ENCODE data around the gene AMZ1. TPM values are rescaled to one million over a fixed set of nuclear protein-coding genes. Genes with fewer than 3 reads are reported as not detected.

AMZ1 gene, protein sequence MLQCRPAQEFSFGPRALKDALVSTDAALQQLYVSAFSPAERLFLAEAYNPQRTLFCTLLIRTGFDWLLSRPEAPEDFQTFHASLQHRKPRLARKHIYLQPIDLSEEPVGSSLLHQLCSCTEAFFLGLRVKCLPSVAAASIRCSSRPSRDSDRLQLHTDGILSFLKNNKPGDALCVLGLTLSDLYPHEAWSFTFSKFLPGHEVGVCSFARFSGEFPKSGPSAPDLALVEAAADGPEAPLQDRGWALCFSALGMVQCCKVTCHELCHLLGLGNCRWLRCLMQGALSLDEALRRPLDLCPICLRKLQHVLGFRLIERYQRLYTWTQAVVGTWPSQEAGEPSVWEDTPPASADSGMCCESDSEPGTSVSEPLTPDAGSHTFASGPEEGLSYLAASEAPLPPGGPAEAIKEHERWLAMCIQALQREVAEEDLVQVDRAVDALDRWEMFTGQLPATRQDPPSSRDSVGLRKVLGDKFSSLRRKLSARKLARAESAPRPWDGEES
- 0.03 TPM in 1 of 2 replicates, not detected in the other for total RNA-seq (2014; rRNA removed; shearing (Covaris generic); ENCODE audit: low replicate concordance)

DNA sequence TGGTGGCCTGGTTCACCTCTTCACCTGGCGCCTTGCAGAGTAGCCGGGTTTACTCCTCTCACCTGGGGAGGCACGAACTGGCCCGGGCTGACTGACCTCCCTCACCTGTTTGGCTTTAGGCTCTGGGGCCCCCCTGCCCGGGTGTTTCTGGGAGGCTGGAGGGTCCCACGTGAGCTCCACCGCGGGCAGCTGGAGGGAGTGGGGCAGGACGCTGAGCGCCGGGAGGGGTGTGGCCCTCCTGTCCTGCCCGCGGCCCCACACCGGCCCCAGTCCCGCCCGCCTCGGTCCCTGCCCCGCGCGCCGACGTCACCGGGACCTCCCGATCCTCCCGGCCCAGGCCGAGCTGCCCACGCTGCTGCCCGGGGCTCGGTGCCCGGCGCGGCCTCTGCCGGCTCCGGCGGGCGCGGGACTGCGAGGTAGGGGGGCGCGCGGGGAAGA lies at the start of gene AMZ1:
AMZ1 (plus strand) TSS at position 322 of the 438 bp plus-strand sequence. CDS start 12,250 bp downstream, outside the sequence.
- Histone ChIP-seq H3K9me3 (no peaks in the 10 kb centered on the region), H3K27me3 (peaks cover 7% of the 10 kb centered on the region), H3K4me3 (peak within 1 kb of the TSS; percentile 22; the same call in 1 of the 2 replicates), H3K36me3 (no peaks in the 10 kb centered on the region)
- DNase-seq = peak; percentile 34

DNA sequence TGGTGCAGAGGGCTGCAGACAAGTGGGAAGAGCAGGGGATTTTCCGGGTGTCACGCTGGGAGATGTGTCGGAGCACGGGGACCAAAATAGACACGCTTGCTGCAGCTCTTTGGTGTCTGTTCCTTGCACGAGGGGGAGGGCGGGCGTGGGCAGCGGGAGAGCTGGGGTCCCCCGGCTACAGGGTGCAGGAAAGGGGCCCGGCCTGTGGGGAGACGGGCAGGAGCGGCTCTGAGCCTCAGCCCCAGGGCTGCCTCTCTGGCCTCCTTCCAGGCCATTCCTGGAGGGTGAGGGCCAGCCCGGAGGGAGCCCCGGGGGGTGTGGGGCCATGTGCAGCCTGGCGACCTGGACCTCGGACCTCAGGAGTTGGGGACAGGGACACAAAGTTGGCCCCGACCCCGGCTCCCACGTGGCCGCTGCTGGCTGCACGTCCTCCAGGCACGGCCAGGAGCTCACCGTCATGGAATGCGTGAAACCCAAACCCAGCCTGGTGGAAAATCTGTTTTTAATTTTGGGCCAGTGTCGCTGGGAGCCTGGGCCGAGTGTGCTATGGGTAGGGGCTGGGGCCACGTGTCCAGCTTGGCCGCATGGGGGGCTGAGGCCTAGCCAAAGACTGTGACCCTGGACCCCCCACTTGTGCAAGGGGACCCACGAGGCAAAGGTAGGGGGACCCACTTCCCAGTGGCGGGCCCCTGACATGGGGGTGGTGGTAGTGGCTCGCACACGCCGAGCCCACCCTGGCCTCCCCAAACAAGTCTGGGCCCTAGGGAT lies 49.6 kb upstream of the AMZ1 start:
- H3K36me3 ChIP-seq = peaks cover 13% of the 10 kb centered on the region
- no peak overlapping the region for H3K4me3 ChIP-seq
- no peaks in the 10 kb centered on the region for H3K9me3 ChIP-seq
- DNase-seq = peak; percentile 57
- H3K27me3 ChIP-seq = no peaks in the 10 kb centered on the region

DNA sequence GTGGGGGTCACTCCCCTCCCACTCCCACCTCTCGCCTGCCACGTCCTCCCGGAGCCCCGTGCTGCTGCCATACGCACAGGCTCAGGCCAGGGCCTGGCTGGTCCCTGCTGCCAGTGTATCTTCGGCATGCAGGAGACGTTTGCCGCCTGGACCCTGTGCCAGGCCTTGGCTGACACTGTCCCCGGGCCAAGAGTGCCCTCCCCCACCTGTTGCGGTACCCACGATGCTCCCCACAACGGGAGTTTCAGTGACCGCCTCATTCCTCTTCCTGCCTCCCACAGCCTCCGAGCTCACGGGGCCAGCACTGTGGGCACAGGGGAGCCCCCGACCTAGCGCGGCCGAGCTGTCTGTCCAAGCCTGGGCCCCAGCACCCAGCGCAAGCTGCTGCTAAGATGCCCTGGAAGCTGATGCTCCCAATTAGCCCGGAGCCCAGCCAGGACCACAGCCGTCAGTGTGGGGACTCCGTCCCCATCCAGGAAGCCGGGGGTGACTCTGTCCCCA lies 48.8 kb upstream of the AMZ1 start:
- no peak for DNase-seq

DNA sequence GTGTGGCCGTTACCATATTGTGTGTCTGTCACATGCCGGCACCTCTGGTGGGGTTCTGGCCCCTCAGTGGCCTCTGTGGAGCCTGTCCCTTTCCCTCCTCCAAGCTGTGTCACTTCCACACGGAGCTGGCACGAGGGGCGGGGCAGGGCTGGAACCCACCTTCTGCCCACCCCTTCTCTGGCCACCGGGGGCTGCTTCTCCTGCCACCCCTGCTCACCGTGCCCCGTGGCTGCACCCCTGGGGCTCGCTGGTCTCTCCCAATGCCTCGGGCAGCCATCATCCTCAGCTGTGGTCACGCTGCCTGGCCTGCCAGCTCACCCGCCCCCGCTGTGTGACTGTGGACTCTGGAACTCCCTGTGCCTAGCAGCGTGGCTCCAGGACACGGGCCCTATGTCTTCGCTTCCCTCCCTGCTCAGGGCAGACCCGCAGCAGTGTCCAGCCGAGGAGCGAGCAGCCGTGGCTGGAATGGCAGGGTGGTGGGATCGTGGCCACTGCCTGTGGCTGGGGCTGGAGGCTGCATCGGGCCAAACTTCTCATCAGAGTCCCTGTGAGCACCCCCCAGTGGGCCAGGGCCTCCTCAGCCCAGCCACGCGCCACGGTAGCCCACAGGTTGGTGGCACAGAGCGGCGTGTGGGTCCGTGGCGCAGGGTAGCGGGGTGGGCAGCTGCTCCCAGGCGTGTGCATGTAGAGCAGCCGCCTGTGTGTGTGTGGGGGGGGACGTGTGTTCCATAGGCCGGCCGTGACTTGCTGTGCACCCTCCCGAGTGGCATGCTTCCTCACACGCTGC lies 48.1 kb upstream of the AMZ1 start:
- no peak overlapping the region for H3K4me3 ChIP-seq
- H3K9me3 ChIP-seq = no peaks in the 10 kb centered on the region
- no peaks in the 10 kb centered on the region for H3K27me3 ChIP-seq
- peaks cover 11% of the 10 kb centered on the region for H3K36me3 ChIP-seq
- DNase-seq = no peak

More for the DNA sequence above, 48.8 kb upstream of the AMZ1 start:
- Histone ChIP-seq H3K9me3 (no peaks in the 10 kb centered on the region), H3K27me3 (no peaks in the 10 kb centered on the region), H3K4me3 (no peak overlapping the region), H3K36me3 (peaks cover 13% of the 10 kb centered on the region)

DNA sequence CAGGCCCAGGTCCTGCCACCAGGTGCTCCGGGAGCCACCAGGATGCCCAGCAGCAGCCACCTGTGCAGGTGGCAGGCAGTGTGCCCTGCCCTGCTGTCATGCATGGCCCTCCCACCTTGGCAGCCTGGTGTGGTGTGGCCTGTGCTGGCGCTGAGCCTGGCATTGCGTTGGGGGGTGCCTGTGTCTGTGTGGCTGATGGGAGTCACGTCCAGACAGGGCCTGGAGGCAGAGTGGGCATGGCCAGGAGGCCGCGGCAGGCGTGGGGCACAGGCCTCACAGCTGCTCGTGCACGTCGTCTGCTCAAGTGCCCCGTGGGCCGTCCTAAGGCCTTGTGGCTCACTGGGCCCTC lies 47.5 kb upstream of the AMZ1 start:
- Histone ChIP-seq H3K4me3 (no peak overlapping the region), H3K36me3 (peaks cover 8% of the 10 kb centered on the region), H3K27me3 (no peaks in the 10 kb centered on the region), H3K9me3 (no peaks in the 10 kb centered on the region)
- no peak for DNase-seq

DNA sequence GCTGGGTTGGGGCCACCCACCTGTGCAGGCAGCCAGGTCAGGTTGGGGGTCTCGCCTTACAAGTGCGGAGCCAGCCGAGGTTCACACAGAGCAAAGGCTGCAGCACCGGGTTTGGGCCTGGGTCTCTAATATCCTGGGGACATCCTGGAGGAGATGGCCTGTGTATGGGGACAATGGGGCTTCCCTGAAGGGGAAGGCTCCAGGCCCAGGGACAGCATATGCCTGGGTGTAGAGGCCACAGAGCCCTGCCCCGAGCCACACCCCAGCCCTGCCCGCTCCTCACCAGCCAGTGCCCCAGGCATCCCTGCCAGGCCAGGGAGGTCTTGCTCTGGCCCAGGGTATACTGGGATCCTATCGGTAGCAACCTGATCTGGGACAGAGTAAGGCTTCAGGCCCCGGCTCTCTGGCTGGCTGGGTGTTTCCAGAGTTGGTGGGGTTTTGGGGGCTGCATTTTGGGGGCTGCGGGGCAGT lies 47.1 kb upstream of the AMZ1 start:
- H3K27me3 ChIP-seq = no peaks in the 10 kb centered on the region
- peak; percentile 64 for DNase-seq
- 0 out of 2 replicates have a peak overlapping the region, but pooled peaks have one; percentile 3 for H3K4me3 ChIP-seq
- no peaks in the 10 kb centered on the region for H3K9me3 ChIP-seq
- H3K36me3 ChIP-seq = peaks cover 4% of the 10 kb centered on the region

DNA sequence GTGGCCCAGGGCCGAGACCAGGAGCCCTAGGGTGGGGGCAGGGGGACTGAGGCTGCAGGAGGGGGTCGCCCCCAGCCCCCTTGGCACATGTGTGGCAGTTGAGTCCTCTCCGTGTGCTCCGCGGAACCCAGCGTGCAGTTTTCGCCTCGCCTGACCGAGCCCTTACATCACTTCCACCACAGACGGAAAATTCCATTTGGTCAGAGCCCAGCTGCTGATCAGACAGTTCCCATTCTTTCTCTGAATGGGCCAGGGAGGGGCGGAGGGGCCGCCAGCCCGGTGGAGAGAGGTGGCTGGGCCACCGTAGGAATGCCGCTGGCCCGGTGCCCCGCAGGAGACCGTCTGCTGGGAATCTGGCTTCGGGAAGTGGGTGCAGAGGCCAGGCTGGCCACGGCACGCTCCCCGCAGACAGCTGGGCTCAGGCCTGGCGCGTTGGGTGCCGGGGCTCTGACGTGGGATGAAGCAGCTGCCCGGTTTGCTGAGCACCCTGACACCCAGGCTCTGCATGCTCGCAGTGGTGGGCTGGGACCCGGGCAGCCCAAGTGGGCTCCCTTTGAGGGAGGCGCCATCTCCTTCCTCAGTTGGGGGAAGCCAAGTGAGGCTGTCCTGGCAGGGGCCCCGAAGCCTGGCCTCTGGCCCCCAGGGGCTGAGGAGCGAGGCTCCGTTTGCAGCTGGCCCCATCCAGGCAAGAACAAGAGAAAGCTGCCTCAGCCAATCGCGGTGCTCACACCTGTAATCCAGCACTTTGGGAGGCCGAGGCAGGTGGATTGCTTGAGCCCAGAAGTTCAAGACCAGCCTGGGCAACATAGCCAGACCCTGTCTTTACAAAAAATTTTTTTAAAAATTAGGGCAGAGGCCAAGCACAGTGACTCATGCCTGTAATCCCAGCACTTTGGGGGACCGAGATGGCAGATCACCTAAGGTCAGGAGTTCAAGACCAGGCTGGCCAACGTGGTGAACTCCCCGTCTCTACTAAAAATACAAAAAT lies 46.3 kb upstream of the AMZ1 start:
- peaks cover 3% of the 10 kb centered on the region for H3K36me3 ChIP-seq
- H3K9me3 ChIP-seq = no peaks in the 10 kb centered on the region
- H3K4me3 ChIP-seq = 0 out of 2 replicates have a peak overlapping the region, but pooled peaks have one; percentile 3
- no peaks in the 10 kb centered on the region for H3K27me3 ChIP-seq
- peak; percentile 98 for DNase-seq

DNA sequence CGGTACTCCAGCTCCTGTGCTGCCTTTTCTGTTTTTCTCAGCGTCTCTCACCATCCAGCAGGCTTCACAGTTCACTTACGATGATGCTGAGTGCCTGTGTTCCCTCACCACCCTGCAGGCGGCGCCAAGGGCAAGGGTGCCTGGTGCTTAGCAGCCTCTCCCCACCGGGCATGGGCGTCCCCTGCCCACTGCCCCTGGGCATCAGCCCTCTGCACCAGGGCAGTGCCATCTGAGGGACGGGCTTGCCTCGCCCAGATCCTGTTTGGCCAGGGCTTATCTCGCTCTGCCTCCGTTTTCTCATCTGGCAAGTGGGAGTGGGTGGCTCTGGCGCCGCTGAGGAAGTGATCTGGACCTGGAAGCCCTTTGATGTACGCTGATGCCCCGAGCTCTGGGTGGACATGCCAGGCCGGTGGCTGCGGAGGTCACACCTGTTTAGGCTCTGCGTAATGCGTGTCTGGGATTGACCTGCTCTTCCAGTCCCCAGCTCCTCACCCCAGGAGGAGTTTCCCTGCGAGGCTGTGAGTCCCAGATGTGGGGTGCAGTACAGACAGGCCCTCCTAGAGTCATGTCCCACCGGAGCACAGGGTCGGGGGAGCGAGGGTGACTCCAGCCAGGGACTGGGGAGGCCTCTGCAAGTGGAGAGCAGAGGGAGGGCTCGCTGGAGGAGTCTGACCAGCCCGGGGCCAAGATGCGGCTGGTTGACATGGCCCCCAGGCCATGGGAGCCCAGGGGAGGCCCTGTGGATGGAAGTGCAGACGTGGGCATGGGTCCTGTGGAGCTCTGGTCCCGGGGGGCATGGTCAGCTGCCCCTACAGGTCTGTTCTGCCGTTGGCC lies 44.4 kb upstream of the AMZ1 start:
- no peak for DNase-seq
- no peaks in the 10 kb centered on the region for H3K27me3 ChIP-seq
- H3K9me3 ChIP-seq = no peaks in the 10 kb centered on the region
- peaks cover 14% of the 10 kb centered on the region for H3K36me3 ChIP-seq
- H3K4me3 ChIP-seq = no peak overlapping the region

DNA sequence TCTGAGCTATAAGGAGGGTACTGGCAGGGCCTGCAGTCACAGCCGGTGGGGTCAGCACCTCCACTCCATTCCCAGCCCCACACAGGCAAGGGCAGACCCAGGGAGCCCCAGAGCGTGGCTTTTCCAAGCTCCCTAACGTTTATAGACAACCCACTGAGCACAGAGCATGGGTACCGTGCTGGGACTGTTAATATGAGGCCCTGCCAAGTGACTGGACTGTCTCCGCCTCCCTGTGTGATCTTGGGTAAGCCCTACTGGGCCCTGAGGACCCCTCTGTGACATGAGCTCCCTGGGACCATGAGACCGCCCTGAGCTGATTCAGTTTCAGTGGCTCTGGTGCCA lies 43.8 kb upstream of the AMZ1 start:
- Histone ChIP-seq H3K36me3 (peaks cover 14% of the 10 kb centered on the region), H3K9me3 (no peaks in the 10 kb centered on the region), H3K4me3 (no peak overlapping the region), H3K27me3 (no peaks in the 10 kb centered on the region)
- DNase-seq = no peak

DNA sequence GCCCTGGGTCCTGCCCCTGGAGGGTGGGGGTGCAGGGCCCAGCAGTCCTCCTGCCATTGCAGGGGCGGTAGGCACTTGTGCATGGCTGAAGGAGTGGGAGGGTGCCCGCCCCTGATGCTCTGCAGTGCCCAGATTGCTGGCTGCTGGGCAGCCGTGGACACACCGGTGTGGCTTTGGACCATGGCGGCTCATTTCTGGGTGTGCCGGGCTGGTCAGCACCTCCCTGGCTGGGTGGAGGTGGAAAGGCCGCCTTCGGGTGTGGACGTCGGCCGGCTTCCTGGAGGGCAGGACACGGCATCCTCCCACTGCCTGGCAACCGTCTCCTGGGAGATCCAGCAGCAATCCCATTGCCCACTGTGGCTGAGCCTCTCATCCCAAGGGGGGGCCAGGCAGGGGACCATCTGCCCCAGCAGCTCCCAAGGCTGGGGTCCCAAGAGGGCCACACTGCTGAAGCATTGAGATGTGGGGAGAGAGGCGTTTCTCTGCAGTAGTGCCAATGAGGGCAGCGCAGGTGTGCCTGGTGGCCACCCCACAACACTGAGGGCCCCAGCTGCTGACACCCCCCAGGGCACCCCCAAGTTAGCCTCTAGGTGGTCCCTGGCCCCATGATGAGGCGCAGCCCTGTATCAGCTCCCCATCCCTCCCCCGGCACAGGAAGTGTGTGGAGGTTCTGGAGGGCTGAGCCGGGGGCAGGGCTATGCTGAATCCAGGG lies 43.3 kb upstream of the AMZ1 start:
- Histone ChIP-seq H3K36me3 (peaks cover 14% of the 10 kb centered on the region), H3K4me3 (no peak overlapping the region), H3K9me3 (no peaks in the 10 kb centered on the region), H3K27me3 (no peaks in the 10 kb centered on the region)
- no peak for DNase-seq

DNA sequence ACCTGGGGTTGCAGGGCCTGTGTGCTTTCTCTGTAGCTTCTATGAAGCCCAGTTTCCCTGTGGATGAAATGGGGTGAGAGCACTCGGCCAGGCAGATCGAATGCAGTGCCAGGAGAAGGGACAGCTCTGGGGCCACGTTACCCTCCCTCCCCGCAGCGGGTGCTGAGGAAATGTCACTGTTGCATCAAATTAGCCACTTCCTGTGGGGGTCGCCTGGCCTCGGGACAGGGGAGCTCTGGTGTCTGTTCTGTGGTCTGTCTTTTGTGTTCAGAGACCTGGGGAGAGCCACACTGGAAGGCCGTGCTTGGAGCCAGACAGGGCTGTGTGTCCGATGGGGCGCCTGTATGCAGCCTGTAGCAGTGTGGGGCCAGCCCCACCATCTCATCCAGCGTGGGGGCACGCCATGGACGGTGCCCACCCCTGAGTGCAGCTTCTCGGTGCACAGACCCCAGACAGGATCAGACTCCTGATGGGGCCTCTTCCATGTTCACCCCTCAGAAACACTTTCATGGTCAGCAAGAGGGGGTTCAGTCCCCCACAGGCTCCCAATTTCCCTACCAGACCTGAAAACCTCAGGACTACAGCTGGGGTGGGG lies 42.6 kb upstream of the AMZ1 start:
- H3K9me3 ChIP-seq = no peaks in the 10 kb centered on the region
- no peaks in the 10 kb centered on the region for H3K27me3 ChIP-seq
- no peak for DNase-seq
- peaks cover 14% of the 10 kb centered on the region for H3K36me3 ChIP-seq
- H3K4me3 ChIP-seq = no peak overlapping the region

DNA sequence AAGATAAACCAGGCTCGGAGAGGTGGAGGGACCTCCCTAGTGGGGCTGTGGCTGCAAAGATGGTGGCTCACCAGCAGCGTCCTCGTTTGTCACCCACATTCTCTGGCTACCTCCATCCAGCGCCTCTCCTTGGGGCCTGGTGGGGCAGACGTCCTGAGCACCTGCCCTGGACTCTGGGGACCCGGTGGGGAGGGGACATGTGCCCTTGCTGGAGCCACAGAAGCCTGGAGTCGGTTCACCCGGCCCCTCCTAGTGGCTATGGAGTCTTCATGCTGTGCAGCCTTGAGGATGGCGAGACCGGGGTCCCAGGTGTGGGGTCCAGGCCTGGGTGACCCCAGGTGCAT lies 41.7 kb upstream of the AMZ1 start:
- H3K4me3 ChIP-seq = no peak overlapping the region
- DNase-seq = no peak
- H3K27me3 ChIP-seq = no peaks in the 10 kb centered on the region
- peaks cover 14% of the 10 kb centered on the region for H3K36me3 ChIP-seq
- no peaks in the 10 kb centered on the region for H3K9me3 ChIP-seq

DNA sequence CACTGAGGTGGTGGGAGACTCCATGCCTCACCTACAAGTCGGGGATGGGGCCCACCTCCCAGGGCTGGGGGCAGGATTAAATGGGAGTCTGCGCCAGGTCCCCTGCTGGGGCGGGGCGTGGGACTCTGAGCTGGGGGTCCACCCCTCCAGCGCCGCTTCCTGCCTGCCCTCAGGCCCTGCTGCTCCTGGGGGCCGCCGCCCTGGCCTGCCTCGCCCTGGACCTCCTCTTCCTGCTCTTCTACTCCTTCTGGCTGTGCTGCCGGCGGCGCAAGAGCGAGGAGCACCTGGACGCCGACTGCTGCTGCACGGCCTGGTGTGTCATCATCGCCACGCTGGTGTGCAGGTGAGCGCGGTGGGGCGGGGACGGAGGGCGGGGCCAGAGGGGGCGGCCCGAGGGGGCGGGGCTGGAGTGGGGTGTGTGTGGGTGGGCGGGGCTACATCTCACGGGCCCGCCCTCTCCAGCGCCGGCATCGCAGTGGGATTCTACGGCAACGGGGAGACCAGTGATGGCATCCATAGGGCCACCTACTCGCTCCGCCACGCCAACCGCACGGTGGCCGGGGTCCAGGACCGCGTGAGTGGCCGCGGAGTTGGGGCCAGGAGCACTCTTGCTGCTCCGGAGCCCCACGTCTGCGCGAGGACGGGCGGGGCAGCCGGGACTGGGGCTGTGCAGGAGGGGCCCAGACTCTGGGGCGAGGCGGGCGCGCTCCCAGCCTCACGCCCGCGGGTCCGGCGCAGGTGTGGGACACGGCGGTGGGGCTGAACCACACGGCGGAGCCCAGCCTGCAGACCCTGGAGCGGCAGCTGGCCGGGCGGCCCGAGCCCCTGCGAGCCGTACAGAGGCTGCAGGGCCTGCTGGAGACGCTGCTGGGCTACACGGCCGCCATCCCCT lies 41.1 kb upstream of the AMZ1 start:
- Histone ChIP-seq H3K4me3 (no peak overlapping the region), H3K36me3 (peaks cover 14% of the 10 kb centered on the region), H3K27me3 (no peaks in the 10 kb centered on the region), H3K9me3 (no peaks in the 10 kb centered on the region)
- no peak for DNase-seq

Data from MG63 (cell line).